Measurements from ENCODE around the gene TNIP2.

DNA sequence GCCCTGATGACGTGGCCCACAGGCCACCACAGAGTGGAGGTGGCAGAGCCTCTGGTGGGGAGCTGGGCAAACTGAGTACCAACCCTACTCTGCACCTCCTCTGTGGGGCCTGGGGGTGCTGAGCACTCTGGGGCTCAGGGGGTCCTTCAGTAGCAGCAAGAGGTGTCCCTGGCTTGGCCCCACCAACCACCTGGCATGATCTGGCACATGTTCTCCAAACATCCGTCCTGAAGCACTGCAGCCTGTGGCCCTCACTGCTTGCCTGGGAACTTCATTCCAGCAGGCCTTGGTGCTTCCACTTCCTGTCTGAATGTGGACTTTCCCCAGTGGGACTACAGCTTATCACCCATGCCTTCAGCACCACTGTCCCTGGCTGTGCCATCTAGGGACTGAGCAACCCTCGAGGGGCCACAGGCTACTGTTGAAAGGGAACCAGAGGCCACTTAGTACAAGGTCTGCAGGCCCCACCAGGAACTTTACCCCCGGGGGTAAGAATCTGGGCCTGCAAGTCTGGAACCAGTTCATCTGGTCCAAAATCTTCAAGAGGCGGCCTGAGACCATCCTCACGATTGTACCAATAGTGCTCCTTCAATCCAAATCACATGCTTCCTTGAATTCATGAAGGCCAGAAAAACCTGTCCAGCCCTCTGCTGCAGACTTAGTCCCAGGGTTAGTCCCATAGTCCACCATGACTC is 13.2 kb downstream of the TNIP2 start:
- TF ChIP-seq, protein P1, sequence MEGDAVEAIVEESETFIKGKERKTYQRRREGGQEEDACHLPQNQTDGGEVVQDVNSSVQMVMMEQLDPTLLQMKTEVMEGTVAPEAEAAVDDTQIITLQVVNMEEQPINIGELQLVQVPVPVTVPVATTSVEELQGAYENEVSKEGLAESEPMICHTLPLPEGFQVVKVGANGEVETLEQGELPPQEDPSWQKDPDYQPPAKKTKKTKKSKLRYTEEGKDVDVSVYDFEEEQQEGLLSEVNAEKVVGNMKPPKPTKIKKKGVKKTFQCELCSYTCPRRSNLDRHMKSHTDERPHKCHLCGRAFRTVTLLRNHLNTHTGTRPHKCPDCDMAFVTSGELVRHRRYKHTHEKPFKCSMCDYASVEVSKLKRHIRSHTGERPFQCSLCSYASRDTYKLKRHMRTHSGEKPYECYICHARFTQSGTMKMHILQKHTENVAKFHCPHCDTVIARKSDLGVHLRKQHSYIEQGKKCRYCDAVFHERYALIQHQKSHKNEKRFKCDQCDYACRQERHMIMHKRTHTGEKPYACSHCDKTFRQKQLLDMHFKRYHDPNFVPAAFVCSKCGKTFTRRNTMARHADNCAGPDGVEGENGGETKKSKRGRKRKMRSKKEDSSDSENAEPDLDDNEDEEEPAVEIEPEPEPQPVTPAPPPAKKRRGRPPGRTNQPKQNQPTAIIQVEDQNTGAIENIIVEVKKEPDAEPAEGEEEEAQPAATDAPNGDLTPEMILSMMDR (IDR thresholded peaks at IDR 0.05; ENCODE audit: low read depth, low read length) = no peak
- no peak for TF ChIP-seq EZH2phosphoT487 (IDR thresholded peaks at IDR 0.05; ENCODE audit: low read depth)

Measured in OCI-LY3 (cell line).